H1 (cell line): ENCODE data around the gene APBA2. TPM values are rescaled to one million over a fixed set of nuclear protein-coding genes. Genes with fewer than 3 reads are reported as not detected.

ENCODE experiments used
- CTCF ChIA-PET: fragments of 300-600 bp; sonication (Branson Sonifier 250); formaldehyde crosslinking; loops from one replicate; lab custom pipeline; 2021; ENCODE audit not compliant: partially characterized antibody; lab: Charles Lee
- POLR2A ChIA-PET: fragments of 300-600 bp; sonication (Branson Sonifier 250); formaldehyde crosslinking; loops from one replicate; lab custom pipeline; 2021; ENCODE audit warnings: inconsistent platforms; ENCODE audit not compliant: partially characterized antibody; lab: Charles Lee
- DNase-seq, 2 experiments: peaks; one replicate each; pipeline versions ENCODE4 v3.0.0 to v3.0.0-alpha.2; 2010 to 2022; ENCODE audit warnings: low spot score in 2 of 2, low read depth in 1 of 2, mixed read lengths in 1 of 2
- FAIRE-seq: peaks from 2 replicates; lab custom pipeline; 2011; peaks lifted over from hg19 to GRCh38; lab: Jason Lieb, UNC
- H2AFZ ChIP-seq: 2 replicates; pipeline ENCODE4 v1.8.1; 2012; ENCODE audit warnings: low read length, inconsistent platforms
- H2AK5ac ChIP-seq: 2 replicates; pipeline ENCODE4 v1.6.1; 2013; ENCODE audit warnings: low read depth, low read length
- H2BK120ac ChIP-seq: replicated peaks from 2 replicates; pipeline ENCODE3; 2013; ENCODE audit warnings: low read depth, low read length, inconsistent platforms
- H2BK12ac ChIP-seq: 2 replicates; pipeline ENCODE4 v1.6.1; 2013; ENCODE audit warnings: low read depth, low read length
- H2BK15ac ChIP-seq: 2 replicates; pipeline ENCODE4 v1.6.1; 2013; ENCODE audit warnings: low read length
- H2BK20ac ChIP-seq: 2 replicates; pipeline ENCODE4 v1.6.1; 2013; ENCODE audit warnings: low read length
- H2BK5ac ChIP-seq: 2 replicates; pipeline ENCODE4 v1.6.1; 2013; ENCODE audit warnings: low read depth, low read length
- H3K14ac ChIP-seq: 2 replicates; pipeline ENCODE4 v1.6.1; 2013; ENCODE audit warnings: inconsistent platforms; ENCODE audit not compliant: insufficient read length
- H3K18ac ChIP-seq: 2 replicates; pipeline ENCODE4 v1.6.1; 2013; ENCODE audit warnings: low read length; ENCODE audit errors: extremely low read depth
- H3K23ac ChIP-seq: 2 replicates; pipeline ENCODE4 v1.6.1; 2013; ENCODE audit warnings: inconsistent platforms; ENCODE audit not compliant: insufficient read length
- H3K23me2 ChIP-seq: 2 replicates; pipeline ENCODE4 v1.6.1; 2013; ENCODE audit warnings: low read depth, low read length
- H3K27ac ChIP-seq: 2 replicates; pipeline ENCODE4 v1.6.1; 2011; ENCODE audit warnings: low read depth, low read length, inconsistent platforms
- H3K27me3 ChIP-seq, 4 experiments: replicated peaks in 1 of 4; 1 replicate in 1 of 4; 2 replicates in 3 of 4; pipeline versions ENCODE4 v1.6.1 to v1.8.1; 2011 to 2013; ENCODE audit warnings: low read length in 3 of 4, mild to moderate bottlenecking in 3 of 4, inconsistent platforms in 2 of 4, mixed read lengths in 2 of 4, moderate library complexity in 1 of 4; ENCODE audit not compliant: control insufficient read depth in 3 of 4, insufficient read depth in 3 of 4; ENCODE audit errors: extremely low read depth in 1 of 4
- H3K36me3 ChIP-seq, 4 experiments: 2 replicates each; pipeline versions ENCODE4 v1.6.1 to v1.8.1; 2011 to 2013; ENCODE audit warnings: mild to moderate bottlenecking in 4 of 4, low read length in 3 of 4, moderate library complexity in 2 of 4, control low read depth in 1 of 4, inconsistent platforms in 1 of 4; ENCODE audit not compliant: insufficient read depth in 4 of 4, control insufficient read depth in 2 of 4
- H3K4ac ChIP-seq: replicated peaks from 2 replicates; pipeline ENCODE3; 2013; ENCODE audit warnings: low read length, low read depth, mixed read lengths, inconsistent platforms; ENCODE audit not compliant: insufficient read length
- H3K4me1 ChIP-seq, 4 experiments: replicated peaks in 1 of 4; 1 replicate in 1 of 4; 2 replicates in 3 of 4; pipeline versions ENCODE4 v1.6.1 to v1.8.1; 2011 to 2013; ENCODE audit warnings: low read length in 3 of 4, inconsistent platforms in 2 of 4, mixed read lengths in 1 of 4; ENCODE audit not compliant: insufficient read depth in 4 of 4, control insufficient read depth in 3 of 4
- H3K4me2 ChIP-seq, 2 experiments: 2 replicates each; pipeline versions ENCODE4 v1.6.1 to v1.8.1; 2011 to 2013; ENCODE audit warnings: low read depth in 2 of 2, low read length in 2 of 2, control low read depth in 1 of 2, inconsistent platforms in 1 of 2, mild to moderate bottlenecking in 1 of 2; ENCODE audit not compliant: insufficient read depth in 1 of 2
- H3K4me3 ChIP-seq, 4 experiments: fragments of 200-600, 300-600 bp in 1 of 4; sonication (generic), shearing (Covaris generic), sonication (Bioruptor Twin) in 1 of 4; 2 replicates each; pipeline versions ENCODE4 v1.5.1 to v1.8.1; 2011 to 2016; ENCODE audit warnings: low read length in 4 of 4, low read depth in 3 of 4, control low read depth in 2 of 4, inconsistent platforms in 2 of 4, mild to moderate bottlenecking in 2 of 4, mixed read lengths in 1 of 4, moderate library complexity in 1 of 4; ENCODE audit not compliant: insufficient read depth in 2 of 4; ENCODE audit errors: extremely low read depth in 1 of 4
- H3K56ac ChIP-seq: replicated peaks from 2 replicates; pipeline ENCODE3; 2013; ENCODE audit warnings: low read depth, mild to moderate bottlenecking, mixed read lengths, low read length, inconsistent platforms; ENCODE audit not compliant: insufficient read length
- H3K79me1 ChIP-seq: 2 replicates; pipeline ENCODE4 v1.6.1; 2013; ENCODE audit warnings: low read depth, low read length, control low read depth
- H3K79me2 ChIP-seq, 2 experiments: 2 replicates each; pipeline versions ENCODE4 v1.6.1 to v1.8.1; 2012 to 2013; ENCODE audit warnings: low read length in 2 of 2, mild to moderate bottlenecking in 2 of 2, inconsistent platforms in 1 of 2; ENCODE audit not compliant: insufficient read depth in 2 of 2, control insufficient read depth in 1 of 2
- H3K9ac ChIP-seq, 4 experiments: replicated peaks in 1 of 4; 1 replicate in 1 of 4; 2 replicates in 3 of 4; pipeline versions ENCODE4 v1.6.1 to v1.8.1; 2011 to 2013; ENCODE audit warnings: low read depth in 3 of 4, low read length in 3 of 4, control low read depth in 2 of 4, mild to moderate bottlenecking in 2 of 4, moderate library complexity in 2 of 4, inconsistent platforms in 1 of 4; ENCODE audit errors: extremely low read depth in 1 of 4
- H3K9me3 ChIP-seq, 2 experiments: 2 replicates each; pipeline versions ENCODE4 v1.6.1 to v1.8.1; 2012 to 2013; ENCODE audit warnings: mild to moderate bottlenecking in 2 of 2, moderate library complexity in 2 of 2, control low read depth in 1 of 2, inconsistent platforms in 1 of 2, low read depth in 1 of 2, low read length in 1 of 2, mixed read lengths in 1 of 2; ENCODE audit not compliant: insufficient read depth in 2 of 2
- H4K20me1 ChIP-seq, 2 experiments: replicated peaks in 1 of 2; 2 replicates each; pipeline versions ENCODE3 to v1.8.1; 2011 to 2013; ENCODE audit warnings: inconsistent platforms in 2 of 2, low read length in 2 of 2, mild to moderate bottlenecking in 1 of 2; ENCODE audit not compliant: insufficient read depth in 2 of 2, control insufficient read depth in 1 of 2
- H4K5ac ChIP-seq: 2 replicates; pipeline ENCODE4 v1.6.1; 2013; ENCODE audit warnings: low read length, low read depth, mixed read lengths, inconsistent platforms; ENCODE audit not compliant: insufficient read length
- H4K8ac ChIP-seq: 2 replicates; pipeline ENCODE4 v1.8.0; 2013; ENCODE audit warnings: mild to moderate bottlenecking, moderate library complexity, low read length, inconsistent platforms; ENCODE audit not compliant: insufficient read depth; ENCODE audit errors: extremely low read depth
- H4K91ac ChIP-seq: replicated peaks from 2 replicates; pipeline ENCODE3; 2013; ENCODE audit warnings: low read length, mixed read lengths, inconsistent platforms; ENCODE audit not compliant: insufficient read length
- BRCA1 ChIP-seq: IDR thresholded peaks from 2 replicates; pipeline ENCODE4 v1.6.1; 2012; ENCODE audit warnings: low read depth, low read length, improper control_type of control experiment
- CBX8 ChIP-seq: fragments of 300-800, 300-1000 bp; sonication (generic); IDR thresholded peaks from 2 replicates; pipeline ENCODE4 v1.7.1; 2016; ENCODE audit warnings: low read depth, low read length, borderline replicate concordance
- CHD2 ChIP-seq: IDR thresholded peaks from 2 replicates; pipeline ENCODE4 v1.6.1; 2012; ENCODE audit warnings: low read length, improper control_type of control experiment
- EZH2 ChIP-seq: fragments of 200-600 bp; sonication (generic); IDR thresholded peaks from 2 replicates; pipeline ENCODE4 v1.7.1; 2012; ENCODE audit warnings: low read depth, mild to moderate bottlenecking, moderate library complexity, low read length, inconsistent platforms; ENCODE audit not compliant: severe bottlenecking
- GTF2F1 ChIP-seq: IDR thresholded peaks from 2 replicates; pipeline ENCODE4 v1.6.1; 2012; ENCODE audit warnings: low read depth, low read length, improper control_type of control experiment, borderline replicate concordance
- JUN ChIP-seq: IDR thresholded peaks from 2 replicates; pipeline ENCODE4 v1.6.1; 2011; ENCODE audit warnings: low read depth, mild to moderate bottlenecking, improper control_type of control experiment, low read length
- JUND ChIP-seq: IDR thresholded peaks from 2 replicates; pipeline ENCODE4 v1.6.1; 2011; ENCODE audit warnings: mild to moderate bottlenecking, improper control_type of control experiment, low read length
- KDM5A ChIP-seq: fragments of 200-600 bp; IDR thresholded peaks from 2 replicates; pipeline ENCODE4 v1.7.1; 2012; ENCODE audit warnings: mild to moderate bottlenecking, low read length, inconsistent platforms, mixed read lengths
- POLR2AphosphoS5 ChIP-seq: IDR thresholded peaks from 2 replicates; pipeline ENCODE4 v1.6.1; 2011; ENCODE audit warnings: low read depth, low read length
- SIX5 ChIP-seq: IDR thresholded peaks from 2 replicates; pipeline ENCODE4 v1.6.1; 2011; ENCODE audit warnings: mild to moderate bottlenecking, low read depth, low read length
- SP1 ChIP-seq: IDR thresholded peaks from 2 replicates; pipeline ENCODE4 v1.6.1; 2011; ENCODE audit warnings: low read depth, low read length
- SRF ChIP-seq: IDR thresholded peaks from 2 replicates; pipeline ENCODE4 v1.6.1; 2011; ENCODE audit warnings: mild to moderate bottlenecking, low read depth, low read length, moderate library complexity
- WGBS, 2 experiments: shearing (Covaris generic) in 1 of 2; methylation state at CpG; one replicate each; pipeline versions ENCODE4 v1.1.6 to v1.1.7; 2013 to 2015; ENCODE audit warnings: low lambda C conversion rate in 2 of 2, mixed read lengths in 2 of 2, inconsistent platforms in 1 of 2, low coverage in 1 of 2, missing lambda C conversion rate in 1 of 2; ENCODE audit not compliant: insufficient replicate concordance in 2 of 2, insufficient coverage in 1 of 2, insufficient read length in 1 of 2; ENCODE audit errors: extremely low coverage in 1 of 2, missing lambda C conversion rate in 1 of 2; 5-methylcytosine and 5-hydroxymethylcytosine counted together
- polyA plus RNA-seq, 7 experiments: library from polyadenylated mRNA; depleted of rRNA in 3 of 7; stranded (reverse) in 5 of 7; unstranded in 2 of 7; fragments of >200 nt in 5 of 7; fragments of 200-250 nt in 2 of 7; gene quantifications; 1 replicate in 5 of 7; 2 replicates in 1 of 7; 4 replicates in 1 of 7; pipeline versions ENCODE4 v1.2.1 to v1.2.3, GENCODE V29; 2011 to 2013; ENCODE audit warnings: missing spikeins in 2 of 7, mixed read lengths in 2 of 7
- total RNA-seq: library from RNA; stranded (reverse); fragmentation: NEBNext Ultra II Directional; extraction: Animal tissue kit (Norgen Biotek cat#: 25700); gene quantifications from 2 replicates; pipeline ENCODE4 v1.2.1, GENCODE V29; 2021
- TF ChIP-seq, protein P1 (sequence below): IDR thresholded peaks from 2 replicates; pipeline ENCODE4 v1.6.1; 2011; ENCODE audit warnings: low read length, improper control_type of control experiment
- TF ChIP-seq, protein P2 (sequence below): IDR thresholded peaks from 2 replicates; pipeline ENCODE4 v1.6.1; 2012; ENCODE audit warnings: inconsistent platforms

The APBA2 gene
- total and polyA plus RNA-seq, 2 of the 8 experiments (the other 6 are each of a cell fraction or from before 2014, with no cell fraction given): 15.5 to 19.0 TPM

DNA sequence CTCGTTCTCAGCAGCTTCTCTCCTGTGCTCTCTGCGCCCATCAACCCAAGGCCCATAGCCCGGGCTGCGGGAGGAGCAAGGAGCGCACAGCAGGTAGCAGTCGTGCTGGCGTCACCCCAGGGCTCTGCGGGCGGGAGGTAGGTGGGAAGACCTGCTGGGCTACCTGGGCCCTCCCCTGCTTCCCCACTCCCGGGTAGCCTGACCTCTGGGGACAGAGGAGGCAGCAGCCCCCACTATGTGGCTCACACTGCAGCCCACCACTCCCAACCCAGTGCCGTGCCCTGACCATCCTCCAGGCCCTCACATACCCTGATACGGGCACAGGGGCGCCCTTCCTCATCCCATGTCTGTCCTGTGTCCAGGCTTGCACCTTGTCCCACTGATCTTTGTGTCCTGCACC, 212.9 kb downstream of the APBA2 start:
- H2AFZ ChIP-seq: no peak overlapping the region
- no peak overlapping the region for H3K14ac ChIP-seq
- H2BK12ac ChIP-seq: no peak overlapping the region; the same call in 1 of the 2 replicates
- no peaks in the 10 kb centered on the region for H3K23me2 ChIP-seq
- no peak overlapping the region for H4K91ac ChIP-seq
- no peak overlapping the region for H3K9ac ChIP-seq
- H3K4me2 ChIP-seq: no peak overlapping the region
- H3K27me3 ChIP-seq: no peaks in the 10 kb centered on the region
- no peak overlapping the region for H3K23ac ChIP-seq
- H3K9me3 ChIP-seq: no peaks in the 10 kb centered on the region
- no peaks in the 10 kb centered on the region for H4K20me1 ChIP-seq
- no peaks in the 10 kb centered on the region for H3K79me2 ChIP-seq
- no peak overlapping the region for H3K56ac ChIP-seq
- no peak overlapping the region for H3K18ac ChIP-seq
- no peak overlapping the region for H2AK5ac ChIP-seq
- no peak for DNase-seq
- no peak overlapping the region for H2BK20ac ChIP-seq
- ChIA-PET CTCF (interaction anchor here (1.7 to 2.7 kb wide), 3 partner anchors 8 to 17 kb away, joined by 5 to 22 read pairs (median 6); no protein-coding TSS in a partner anchor), POLR2A (no interaction called here)
- H3K79me1 ChIP-seq: no peaks in the 10 kb centered on the region
- H3K4me1 ChIP-seq: peaks cover 0 to 10% (median 3%) of the 10 kb centered on the region in 4 experiments; a peak in 4 of 7 replicates
- H4K8ac ChIP-seq: no peak overlapping the region
- H4K5ac ChIP-seq: no peak overlapping the region
- H3K4me3 ChIP-seq: no peak overlapping the region
- no peak overlapping the region for H3K27ac ChIP-seq
- FAIRE-seq: no peak
- no peaks in the 10 kb centered on the region for H3K36me3 ChIP-seq
- no peak overlapping the region for H2BK15ac ChIP-seq
- no peak overlapping the region for H2BK120ac ChIP-seq
- 97% methylated on average over 10 of the region's 13 CpGs; no CpG with 5 or more reads in 1 of the 2 experiments for WGBS, 2 experiments
- no peak overlapping the region for H2BK5ac ChIP-seq
- H3K4ac ChIP-seq: no peak overlapping the region
- TF ChIP-seq JUND (no peak), EZH2 (no peak), KDM5A (no peak), CBX8 (no peak), BRCA1 (no peak), CHD2 (no peak), SRF (no peak), SIX5 (no peak), SP1 (no peak), POLR2AphosphoS5 (no peak), JUN (no peak), GTF2F1 (no peak)
- TF ChIP-seq, protein P1, sequence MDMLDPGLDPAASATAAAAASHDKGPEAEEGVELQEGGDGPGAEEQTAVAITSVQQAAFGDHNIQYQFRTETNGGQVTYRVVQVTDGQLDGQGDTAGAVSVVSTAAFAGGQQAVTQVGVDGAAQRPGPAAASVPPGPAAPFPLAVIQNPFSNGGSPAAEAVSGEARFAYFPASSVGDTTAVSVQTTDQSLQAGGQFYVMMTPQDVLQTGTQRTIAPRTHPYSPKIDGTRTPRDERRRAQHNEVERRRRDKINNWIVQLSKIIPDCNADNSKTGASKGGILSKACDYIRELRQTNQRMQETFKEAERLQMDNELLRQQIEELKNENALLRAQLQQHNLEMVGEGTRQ: no peak
- TF ChIP-seq, protein P2, sequence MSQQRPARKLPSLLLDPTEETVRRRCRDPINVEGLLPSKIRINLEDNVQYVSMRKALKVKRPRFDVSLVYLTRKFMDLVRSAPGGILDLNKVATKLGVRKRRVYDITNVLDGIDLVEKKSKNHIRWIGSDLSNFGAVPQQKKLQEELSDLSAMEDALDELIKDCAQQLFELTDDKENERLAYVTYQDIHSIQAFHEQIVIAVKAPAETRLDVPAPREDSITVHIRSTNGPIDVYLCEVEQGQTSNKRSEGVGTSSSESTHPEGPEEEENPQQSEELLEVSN: no peak
